Measurements from ENCODE around the gene ASTN1.

Gene ASTN1

DNA sequence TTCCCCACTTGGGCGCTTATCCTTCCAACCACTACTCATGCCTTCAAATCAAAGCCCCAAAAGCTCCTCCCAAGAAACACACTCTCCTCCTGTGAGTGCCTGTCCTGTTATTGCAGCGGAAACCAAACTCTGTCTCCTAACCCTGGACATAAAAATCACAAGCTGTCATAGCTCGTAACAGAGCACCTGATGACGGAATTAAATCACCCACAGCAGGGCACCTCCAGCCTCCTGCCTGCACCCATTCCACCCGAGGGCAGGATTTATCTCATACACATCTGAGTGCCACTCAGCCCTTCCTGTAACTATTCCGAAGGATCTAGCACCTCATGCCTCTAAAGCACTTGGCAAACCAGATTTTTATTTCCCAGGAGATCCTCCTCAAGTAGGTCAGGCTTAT, 100.9 kb downstream of the ASTN1 start:
- DNase-seq (ENCODE audit: low read depth, low spot score), result no peak
- H3K4me3 ChIP-seq (ENCODE audit: low read length), result no peak overlapping the region

DNA sequence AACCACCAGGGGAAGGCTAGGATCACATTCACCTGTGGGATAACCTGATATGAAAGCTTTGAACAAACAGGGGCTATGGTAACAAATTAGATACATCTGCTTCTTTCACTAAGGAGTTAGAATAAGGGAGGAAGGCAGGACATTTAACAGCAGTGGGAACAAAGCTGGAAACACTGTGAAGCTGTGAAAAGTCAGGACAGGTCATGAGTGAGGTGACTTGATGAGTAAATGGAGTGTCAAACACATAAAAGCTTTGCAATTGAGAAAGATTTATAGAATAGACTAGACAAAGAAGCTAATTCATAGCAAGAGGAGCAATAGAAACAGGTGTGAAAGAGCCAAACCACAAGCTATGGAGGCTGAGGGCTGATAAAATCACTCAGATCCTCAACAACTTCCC, 110.0 kb downstream of the ASTN1 start:
- no peak overlapping the region for H3K4me3 ChIP-seq (ENCODE audit: low read length)
- no peak for DNase-seq (ENCODE audit: low read depth, low spot score)

DNA sequence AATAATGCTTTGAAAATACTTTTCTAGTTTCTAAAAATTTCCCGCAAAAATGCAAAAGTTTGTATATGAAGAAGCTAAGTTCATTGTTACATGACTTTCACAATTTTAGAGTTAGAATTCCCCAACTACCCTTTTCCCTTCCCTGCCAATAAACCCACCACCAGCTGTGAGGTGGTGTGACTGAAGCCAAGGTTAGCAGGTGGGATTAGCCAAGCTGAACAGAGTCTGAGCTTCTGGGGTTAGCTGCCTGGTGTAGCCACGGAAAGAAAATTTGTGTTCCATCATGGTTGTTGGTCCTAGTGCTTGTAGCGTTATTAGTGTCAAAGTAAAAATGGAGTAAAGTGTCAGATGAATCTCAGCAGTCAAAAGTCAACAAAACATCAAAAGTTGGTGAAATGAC, 110.9 kb downstream of the ASTN1 start:
- no peak for DNase-seq (ENCODE audit: low read depth, low spot score)

DNA sequence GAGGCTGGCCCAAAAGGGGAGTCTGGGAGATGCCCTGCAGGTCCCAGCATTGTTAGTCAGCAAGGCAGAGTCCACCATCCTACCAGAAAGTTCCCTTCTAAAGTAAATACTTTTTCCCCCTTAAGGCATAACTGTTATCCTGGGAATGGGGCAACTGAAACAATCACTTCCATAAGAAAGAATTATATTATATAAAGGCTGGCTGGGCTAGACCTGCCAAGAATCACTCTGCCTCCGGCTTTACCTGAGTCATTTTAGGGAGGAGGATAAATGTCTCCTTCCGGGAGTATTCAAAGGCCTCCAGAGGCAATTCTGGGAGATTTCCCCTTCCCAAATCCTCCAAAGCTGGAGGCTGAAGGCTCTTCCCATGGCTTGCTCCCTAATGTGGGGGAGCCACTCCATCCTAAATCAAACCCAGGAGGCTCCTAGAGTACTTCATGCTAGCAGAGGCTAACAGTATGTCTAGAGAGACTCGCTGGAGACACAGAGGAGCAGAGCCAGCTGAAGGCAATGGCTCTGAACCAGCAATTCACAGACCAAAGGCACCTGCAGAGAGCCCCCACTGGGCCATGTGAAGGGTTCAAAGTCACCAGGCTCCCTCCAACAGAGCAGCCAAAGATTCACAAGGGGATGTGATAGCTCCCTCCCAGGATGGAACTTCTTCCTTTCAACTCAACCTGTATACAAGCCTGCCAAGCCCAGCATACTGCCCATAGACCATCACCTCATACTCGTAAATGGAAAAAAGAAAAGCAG, 116.0 kb downstream of the ASTN1 start:
- H3K4me3 ChIP-seq (ENCODE audit: low read length), result no peak overlapping the region
- no peak for DNase-seq (ENCODE audit: low read depth, low spot score)

More for the DNA sequence above, 110.9 kb downstream of the ASTN1 start:
- no peak overlapping the region for H3K4me3 ChIP-seq (ENCODE audit: low read length)

DNA sequence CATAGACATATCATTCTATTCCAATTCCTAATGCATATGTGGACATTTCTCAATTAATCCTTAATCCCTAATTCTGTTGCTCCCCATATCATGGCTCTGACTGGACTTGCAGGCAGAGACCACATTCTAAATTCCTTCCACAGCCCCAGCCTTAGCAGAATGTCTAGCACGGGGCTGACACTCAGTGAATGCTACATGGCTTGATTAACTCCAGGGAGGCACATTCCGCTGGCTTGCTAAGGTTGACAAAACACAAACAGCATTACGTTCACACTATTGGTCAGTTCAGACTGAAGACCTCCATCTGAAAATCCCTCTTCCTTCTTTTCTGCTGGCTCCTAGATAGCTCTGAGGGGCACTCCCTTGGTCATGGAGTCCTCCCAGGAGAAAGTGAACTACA, 119.4 kb downstream of the ASTN1 start:
- H3K4me3 ChIP-seq (ENCODE audit: low read length), result no peak overlapping the region
- DNase-seq (ENCODE audit: low read depth, low spot score), result no peak

DNA sequence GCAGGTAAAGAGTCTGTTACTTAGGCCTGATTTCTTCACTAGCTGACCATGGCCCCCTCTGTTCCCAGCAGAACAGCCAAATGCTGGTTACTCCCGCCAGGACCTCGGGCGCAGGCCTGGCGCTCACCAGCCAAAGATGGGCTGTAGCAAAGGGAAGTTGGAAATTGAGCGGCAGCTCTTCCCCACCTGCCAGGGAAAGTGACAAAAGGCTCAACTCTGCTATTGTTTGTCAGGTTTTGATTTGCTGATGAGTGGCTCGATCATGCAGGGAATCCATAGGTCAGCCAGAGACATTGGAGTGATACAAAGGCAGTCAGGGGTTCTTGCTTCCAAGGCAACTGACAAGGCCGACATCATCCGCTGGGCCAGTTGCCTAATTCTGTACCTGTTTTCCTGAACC, 120.1 kb downstream of the ASTN1 start:
- DNase-seq (ENCODE audit: low read depth, low spot score), result no peak

DNA sequence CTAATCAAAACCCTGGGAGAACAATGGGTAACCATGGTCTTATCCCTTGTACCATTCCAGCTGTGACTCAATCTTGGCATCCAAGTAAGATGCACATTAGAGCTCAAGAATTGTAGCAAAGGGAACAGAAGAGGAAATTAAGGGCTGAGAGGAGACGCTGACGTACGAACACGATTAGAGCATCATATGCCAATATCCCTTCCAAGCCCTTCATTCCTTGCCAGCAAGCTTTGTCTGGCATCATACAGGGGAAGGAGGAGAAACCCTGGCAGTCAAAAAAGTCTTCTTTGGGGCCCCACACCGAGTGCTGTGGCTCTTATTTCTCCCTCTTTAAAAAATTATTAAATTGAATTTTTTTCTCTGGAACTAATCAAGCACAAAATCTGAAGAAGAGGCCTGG, 120.9 kb downstream of the ASTN1 start:
- H3K4me3 ChIP-seq (ENCODE audit: low read length), result no peak overlapping the region
- no peak for DNase-seq (ENCODE audit: low read depth, low spot score)

More for the DNA sequence above, 120.1 kb downstream of the ASTN1 start:
- no peak overlapping the region for H3K4me3 ChIP-seq (ENCODE audit: low read length)

DNA sequence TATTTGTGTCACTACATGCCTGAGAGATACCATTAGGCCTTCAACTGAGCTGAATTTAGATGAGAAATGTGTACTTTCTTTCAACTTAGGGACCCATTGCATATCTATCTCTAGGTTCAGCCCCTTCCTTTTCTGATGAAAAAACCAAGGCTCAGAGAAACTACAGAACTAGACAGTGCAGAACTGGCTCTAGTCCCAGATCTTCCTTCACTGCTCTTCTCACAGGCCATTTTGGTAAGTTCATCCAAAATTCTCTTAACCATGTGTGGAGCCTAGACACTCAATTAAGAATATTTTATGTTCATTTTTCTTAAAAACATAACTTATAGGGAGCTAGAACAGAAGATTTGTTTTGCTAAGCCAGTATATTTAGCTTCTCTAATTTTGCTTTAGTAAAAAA, 128.9 kb downstream of the ASTN1 start:
- DNase-seq (ENCODE audit: low read depth, low spot score), result no peak
- H3K4me3 ChIP-seq (ENCODE audit: low read length), result no peak overlapping the region

DNA sequence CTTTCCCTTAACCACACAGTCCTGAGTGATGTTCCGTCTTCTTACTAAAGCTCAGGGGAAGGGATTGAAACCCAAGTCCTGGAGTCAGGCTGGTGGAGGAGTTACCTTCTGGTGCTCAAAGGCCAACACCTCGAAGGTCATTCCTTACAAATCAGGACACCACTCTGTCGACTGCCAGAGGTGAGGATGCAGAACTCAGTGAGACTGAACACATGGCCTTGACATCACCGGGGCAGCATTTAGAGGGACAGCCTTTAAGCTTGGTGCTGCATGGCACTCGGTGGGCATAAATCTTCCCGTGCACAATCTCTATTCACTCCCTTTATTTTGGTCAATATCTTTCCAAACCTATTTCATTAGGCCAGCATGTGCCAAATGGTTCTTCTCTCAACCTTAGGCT, 130.9 kb downstream of the ASTN1 start:
- DNase-seq (ENCODE audit: low read depth, low spot score), result no peak
- H3K4me3 ChIP-seq (ENCODE audit: low read length), result no peak overlapping the region

DNA sequence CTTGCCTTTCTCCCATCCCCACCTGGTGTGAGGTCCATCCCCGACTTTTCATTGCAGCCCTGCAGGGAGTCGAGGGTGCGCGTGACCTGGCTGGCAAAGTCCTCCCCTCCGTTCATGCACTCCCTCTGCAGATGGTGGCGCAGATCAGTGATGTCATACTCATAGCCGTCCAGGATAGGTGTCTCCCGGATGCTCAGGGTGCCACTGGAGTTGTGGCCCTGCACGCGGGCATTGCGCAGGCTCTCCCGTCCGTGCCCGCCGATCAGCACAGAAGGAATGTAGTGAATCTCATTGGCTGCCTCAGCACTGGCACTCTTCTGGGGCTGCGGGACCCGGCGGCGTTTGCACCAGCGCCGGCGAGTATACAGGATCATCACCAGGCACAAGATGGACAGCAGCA, 132.1 kb downstream of the ASTN1 start:
- H3K4me3 ChIP-seq (ENCODE audit: low read length), result no peak overlapping the region
- no peak for DNase-seq (ENCODE audit: low read depth, low spot score)

DNA sequence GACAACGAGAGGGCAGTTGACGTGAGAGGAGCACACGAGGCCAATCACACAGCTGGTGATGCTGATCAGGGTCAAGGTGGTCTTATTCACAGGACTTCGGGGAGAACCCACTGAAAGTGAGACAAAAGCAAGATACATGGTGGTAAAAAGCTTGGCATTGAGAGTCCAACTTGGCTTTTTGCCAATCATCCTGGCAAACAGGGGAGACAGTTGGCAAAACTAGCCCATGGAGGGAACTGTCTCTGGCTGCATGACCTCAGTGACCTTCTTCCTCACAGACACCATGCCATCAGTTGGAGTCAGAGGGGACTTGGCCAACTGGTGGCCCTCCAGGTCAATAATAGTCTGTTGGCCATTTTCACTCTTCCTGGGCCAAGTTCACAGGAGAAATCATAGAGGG, 139.9 kb downstream of the ASTN1 start:
- DNase-seq (ENCODE audit: low read depth, low spot score), result no peak
- H3K4me3 ChIP-seq (ENCODE audit: low read length), result no peak overlapping the region

DNA sequence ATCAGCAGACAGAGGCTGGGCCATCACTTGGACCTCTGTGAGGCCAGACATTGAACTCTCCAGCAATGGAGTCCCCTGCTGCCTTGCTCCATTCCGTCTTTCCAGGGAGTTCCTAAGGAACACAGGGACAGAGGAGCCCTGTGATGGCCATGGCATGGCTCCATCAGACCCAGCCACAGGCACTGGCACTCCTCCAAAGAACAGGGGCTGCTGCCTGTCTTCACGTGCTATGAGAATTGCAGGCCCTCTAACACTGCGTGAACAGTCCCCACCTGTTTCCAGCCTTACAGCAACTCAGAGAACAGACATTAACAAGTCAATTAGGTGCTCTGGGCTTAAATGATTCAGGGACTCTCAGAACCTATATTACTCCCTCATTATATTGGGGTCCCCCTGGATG, 140.8 kb downstream of the ASTN1 start:
- H3K4me3 ChIP-seq (ENCODE audit: low read length), result no peak overlapping the region
- no peak for DNase-seq (ENCODE audit: low read depth, low spot score)

DNA sequence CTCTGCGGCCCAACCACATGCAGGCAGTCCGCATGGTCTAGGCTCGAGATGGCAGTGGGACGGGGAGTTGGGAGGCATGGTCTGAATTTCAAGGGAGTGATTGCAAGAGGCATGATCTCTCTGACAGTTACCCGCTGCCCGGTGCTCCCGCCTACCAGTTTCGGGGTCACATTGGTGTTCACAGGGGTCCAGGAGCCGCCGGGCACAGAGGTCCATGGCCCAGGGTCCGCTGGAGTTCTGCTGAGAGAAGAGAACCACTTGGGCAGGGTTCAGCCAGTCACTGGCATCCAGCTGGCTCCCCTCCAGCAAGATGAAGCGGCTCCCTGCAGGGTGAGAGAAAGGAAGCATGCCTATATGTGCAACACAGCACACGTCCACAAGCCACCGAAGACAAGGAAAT, 141.3 kb downstream of the ASTN1 start:
- DNase-seq (ENCODE audit: low read depth, low spot score), result no peak
- H3K4me3 ChIP-seq (ENCODE audit: low read length), result no peak overlapping the region

DNA sequence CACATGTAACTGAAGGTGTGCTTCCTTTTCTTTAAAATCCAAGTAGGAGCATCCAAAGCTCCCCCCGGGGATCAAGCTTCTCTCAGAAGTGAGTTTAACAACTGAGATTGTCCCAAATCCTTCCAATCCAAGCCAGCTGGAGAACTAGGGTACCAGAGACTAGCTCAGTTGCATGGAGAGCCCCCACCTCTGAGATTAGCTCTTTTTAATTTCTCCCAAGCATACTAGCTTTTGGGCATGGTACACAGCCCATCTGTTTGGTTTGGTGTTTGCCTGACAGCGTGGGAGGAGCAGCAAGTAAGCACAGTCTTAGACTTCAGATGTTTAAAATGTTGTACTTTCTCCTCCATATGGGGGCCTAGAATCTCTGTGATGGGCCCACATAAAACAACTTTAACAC, 142.8 kb downstream of the ASTN1 start:
- no peak for DNase-seq (ENCODE audit: low read depth, low spot score)
- H3K4me3 ChIP-seq (ENCODE audit: low read length), result no peak overlapping the region

DNA sequence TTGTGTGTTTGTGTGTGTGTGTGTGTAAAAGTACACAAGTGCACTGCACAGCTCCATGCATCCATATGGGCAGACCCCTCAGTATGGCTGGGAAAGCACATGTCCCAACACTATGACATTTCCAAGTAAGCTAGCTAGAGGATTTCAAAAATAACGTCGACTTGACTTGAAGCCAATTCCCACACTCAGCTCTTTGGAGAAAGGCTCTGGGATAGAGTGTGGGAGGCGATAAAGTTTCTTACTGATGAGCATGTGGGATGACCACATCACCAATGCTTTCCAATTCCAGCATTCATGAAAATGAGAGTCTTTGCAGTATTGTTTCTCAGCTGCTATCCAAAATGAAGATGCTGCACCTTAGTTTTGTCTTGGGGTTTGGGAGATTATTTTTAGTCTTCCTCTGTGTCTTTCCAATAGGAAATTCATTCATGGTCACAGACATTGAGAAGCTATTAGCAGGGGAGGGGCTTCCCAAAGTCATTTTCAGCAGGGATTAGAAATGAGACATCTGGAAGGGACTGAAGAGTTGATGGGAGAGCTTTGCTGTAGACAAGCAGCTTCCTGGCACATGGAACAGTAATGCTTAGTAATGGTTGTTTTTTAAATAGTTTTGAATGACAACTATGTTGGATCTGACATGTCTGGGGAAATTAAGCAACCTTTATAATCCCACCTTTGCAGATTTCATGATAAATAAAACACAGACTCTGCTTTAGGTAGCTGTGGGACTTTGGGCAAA, 143.5 kb downstream of the ASTN1 start:
- DNase-seq (ENCODE audit: low read depth, low spot score), result no peak
- H3K4me3 ChIP-seq (ENCODE audit: low read length), result no peak overlapping the region

DNA sequence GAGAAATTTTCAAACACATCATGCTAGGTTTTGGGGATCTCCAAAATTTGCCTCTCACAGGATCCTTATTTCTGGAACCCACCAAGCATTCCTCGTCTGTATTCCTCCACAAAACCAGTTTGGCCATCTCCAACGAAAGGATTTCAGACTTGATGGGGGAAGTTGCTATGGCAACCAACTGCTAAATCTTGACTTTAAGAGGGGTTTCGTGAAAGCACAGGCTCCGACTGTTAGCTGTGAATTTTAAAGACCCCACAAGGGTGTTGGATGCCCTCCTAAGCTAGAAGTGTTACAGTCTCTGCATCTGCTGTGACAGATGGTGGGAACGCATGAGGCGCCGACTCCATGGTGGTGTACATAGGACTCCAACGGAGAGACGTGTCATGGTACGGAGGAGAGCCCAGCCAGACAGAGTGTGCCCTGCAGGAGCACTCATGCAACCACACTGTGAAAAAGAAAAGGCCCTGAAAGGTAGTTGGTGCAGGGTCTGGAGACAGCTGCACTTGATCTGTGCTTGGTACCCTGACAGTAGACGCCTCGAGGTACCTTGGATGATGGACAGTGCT, 147.1 kb downstream of the ASTN1 start:
- no peak for DNase-seq (ENCODE audit: low read depth, low spot score)

DNA sequence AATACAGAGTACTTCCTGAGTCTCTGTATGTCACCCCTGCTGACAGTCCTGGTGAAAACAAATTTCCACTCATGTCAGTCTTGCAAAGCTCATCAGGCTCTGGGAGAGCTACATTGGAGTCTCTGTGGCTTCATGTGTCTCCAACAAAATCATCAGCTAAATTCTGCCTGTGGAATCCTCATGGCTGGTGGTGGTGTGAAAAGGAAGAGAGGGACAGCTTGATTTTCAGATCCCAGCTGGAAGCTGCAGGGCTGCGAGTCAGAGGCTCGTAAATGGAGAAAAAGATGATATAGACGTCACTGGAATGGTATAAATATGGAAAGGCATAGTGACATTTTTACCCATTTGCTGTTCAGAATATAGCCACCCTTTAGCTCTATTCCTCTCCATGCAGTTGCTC, 150.2 kb downstream of the ASTN1 start:
- DNase-seq (ENCODE audit: low read depth, low spot score), result no peak
- H3K4me3 ChIP-seq (ENCODE audit: low read length), result no peak overlapping the region

More for the DNA sequence above, 147.1 kb downstream of the ASTN1 start:
- no peak overlapping the region for H3K4me3 ChIP-seq (ENCODE audit: low read length)

DNA sequence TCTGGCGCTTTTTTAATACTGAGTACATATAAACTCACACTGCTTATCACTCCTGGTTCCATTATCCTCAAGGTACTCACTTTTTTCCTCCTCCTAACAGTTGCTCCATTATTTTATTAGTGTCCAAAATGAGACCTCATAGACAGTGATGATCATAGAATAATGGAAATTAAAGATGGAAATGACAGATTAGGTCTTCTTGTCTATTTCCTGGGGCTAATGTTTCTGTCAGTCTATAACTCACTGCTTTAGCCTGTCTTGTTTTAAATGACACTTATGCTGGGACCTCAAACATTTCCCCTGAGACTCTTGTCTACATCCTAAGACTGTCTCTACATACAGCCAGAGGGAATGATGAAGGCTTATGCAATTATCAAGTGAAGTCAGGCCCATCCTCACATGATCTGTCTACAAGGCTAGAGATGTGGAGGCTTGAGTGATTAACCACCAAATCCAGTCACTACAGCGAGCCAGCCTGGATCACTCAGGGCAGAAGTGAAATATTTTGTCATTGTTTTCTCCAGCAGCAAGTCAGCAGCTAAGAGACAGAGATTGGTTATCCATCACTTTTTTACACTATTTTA, 152.1 kb downstream of the ASTN1 start:
- H3K4me3 ChIP-seq (ENCODE audit: low read length), result no peak overlapping the region
- DNase-seq (ENCODE audit: low read depth, low spot score), result no peak

DNA sequence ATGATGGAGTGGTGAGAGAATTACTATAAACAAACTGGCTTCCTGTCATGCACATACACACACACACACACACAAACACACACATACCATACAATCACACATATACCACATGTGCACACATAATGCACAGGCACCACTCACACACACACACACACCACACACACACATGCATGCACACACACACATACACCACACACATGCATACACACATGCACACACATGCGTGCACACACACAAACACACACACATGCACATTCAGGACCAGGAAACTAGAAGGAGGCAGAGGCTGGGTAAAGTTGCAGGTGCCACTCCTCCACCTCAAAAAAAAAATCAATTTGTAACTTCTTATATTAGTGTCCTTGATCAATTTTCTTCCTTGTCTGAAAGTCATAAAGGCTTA, 153.0 kb downstream of the ASTN1 start:
- no peak for DNase-seq (ENCODE audit: low read depth, low spot score)
- H3K4me3 ChIP-seq (ENCODE audit: low read length), result no peak overlapping the region

DNA sequence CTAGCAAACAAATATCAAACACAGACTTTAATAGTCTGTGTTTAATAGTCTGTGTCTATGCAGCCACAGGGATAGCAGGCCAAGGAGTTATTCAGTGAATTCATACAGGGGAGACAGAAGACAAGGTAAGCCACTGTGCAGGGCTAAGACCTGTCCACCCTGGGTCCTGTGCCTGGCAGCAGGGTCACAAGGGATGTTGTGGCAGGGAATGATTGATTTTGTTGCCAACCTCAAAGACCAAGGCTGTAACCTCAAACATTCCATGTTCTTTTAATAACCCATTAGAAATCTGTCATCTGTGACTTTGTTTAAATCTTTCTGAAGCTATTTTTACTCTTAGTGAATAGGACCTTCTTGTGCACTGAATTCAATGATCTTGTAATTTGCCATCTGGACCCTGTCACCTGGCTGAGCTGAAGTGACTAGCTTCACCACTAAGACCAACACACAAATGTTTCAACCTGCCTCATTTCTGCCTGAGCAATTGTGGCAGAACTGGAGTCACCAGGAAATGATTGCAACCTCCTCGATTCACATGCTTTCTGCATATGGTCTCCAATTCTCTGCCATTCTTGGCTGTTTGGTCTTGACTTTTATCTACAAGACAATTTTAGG, 154.2 kb downstream of the ASTN1 start:
- no peak overlapping the region for H3K4me3 ChIP-seq (ENCODE audit: low read length)
- no peak for DNase-seq (ENCODE audit: low read depth, low spot score)
